ENCODE data around the gene RANBP17.

DNA sequence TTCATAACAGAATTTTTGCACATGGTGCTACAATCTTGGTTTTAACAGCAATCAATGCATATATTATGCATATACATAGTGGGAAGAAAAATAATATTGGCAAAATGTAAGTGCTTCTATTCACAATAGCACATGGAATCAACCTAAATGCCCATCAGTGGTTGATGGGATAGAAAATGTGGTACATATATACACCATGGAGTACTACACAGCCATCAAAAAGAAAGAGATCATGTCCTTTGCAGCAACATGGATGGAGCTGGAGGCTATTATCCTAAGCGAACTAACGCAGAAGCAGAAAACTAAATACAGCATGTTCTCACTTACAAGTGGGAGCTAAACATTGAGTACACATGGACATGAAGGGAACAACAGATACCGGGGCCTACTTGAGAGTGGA lies 410.0 kb downstream of the RANBP17 start:
- TF ChIP-seq ZBTB8A (tag by site-specific recombination; IDR thresholded peaks at IDR 0.05) (no peak), BCL11A (tag by site-specific recombination; IDR thresholded peaks at IDR 0.05; ENCODE audit: low read depth) (no peak), ZNF114 (tag by site-specific recombination; IDR thresholded peaks at IDR 0.05) (no peak), ZFP41 (tag by site-specific recombination; IDR thresholded peaks at IDR 0.05; ENCODE audit: borderline replicate concordance) (no peak), TCF7L2 (IDR thresholded peaks at IDR 0.05; ENCODE audit: borderline replicate concordance, low read depth, low read length) (no peak)
- TF ChIP-seq, protein P1, sequence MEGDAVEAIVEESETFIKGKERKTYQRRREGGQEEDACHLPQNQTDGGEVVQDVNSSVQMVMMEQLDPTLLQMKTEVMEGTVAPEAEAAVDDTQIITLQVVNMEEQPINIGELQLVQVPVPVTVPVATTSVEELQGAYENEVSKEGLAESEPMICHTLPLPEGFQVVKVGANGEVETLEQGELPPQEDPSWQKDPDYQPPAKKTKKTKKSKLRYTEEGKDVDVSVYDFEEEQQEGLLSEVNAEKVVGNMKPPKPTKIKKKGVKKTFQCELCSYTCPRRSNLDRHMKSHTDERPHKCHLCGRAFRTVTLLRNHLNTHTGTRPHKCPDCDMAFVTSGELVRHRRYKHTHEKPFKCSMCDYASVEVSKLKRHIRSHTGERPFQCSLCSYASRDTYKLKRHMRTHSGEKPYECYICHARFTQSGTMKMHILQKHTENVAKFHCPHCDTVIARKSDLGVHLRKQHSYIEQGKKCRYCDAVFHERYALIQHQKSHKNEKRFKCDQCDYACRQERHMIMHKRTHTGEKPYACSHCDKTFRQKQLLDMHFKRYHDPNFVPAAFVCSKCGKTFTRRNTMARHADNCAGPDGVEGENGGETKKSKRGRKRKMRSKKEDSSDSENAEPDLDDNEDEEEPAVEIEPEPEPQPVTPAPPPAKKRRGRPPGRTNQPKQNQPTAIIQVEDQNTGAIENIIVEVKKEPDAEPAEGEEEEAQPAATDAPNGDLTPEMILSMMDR (tag by site-specific recombination; IDR thresholded peaks at IDR 0.05): no peak
- TF ChIP-seq, protein P2, sequence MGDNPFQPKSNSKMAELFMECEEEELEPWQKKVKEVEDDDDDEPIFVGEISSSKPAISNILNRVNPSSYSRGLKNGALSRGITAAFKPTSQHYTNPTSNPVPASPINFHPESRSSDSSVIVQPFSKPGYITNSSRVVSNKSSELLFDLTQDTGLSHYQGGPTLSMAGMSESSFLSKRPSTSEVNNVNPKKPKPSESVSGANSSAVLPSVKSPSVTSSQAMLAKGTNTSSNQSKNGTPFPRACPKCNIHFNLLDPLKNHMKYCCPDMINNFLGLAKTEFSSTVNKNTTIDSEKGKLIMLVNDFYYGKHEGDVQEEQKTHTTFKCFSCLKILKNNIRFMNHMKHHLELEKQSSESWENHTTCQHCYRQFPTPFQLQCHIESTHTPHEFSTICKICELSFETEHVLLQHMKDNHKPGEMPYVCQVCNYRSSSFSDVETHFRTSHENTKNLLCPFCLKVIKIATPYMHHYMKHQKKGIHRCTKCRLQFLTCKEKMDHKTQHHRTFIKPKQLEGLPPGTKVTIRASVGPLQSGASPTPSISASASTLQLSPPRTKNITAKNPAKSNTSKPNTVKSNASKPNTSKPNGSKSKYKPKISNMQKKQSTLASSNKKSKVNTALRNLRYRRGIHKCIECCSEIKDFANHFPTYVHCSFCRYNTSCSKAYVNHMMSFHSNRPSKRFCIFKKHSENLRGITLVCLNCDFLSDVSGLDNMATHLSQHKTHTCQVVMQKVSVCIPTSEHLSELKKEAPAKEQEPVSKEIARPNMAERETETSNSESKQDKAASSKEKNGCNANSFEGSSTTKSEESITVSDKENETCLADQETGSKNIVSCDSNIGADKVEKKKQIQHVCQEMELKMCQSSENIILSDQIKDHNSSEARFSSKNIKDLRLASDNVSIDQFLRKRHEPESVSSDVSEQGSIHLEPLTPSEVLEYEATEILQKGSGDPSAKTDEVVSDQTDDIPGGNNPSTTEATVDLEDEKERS (tag by site-specific recombination; IDR thresholded peaks at IDR 0.05): no peak
- TF ChIP-seq, protein P3, sequence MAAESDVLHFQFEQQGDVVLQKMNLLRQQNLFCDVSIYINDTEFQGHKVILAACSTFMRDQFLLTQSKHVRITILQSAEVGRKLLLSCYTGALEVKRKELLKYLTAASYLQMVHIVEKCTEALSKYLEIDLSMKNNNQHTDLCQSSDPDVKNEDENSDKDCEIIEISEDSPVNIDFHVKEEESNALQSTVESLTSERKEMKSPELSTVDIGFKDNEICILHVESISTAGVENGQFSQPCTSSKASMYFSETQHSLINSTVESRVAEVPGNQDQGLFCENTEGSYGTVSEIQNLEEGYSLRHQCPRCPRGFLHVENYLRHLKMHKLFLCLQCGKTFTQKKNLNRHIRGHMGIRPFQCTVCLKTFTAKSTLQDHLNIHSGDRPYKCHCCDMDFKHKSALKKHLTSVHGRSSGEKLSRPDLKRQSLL (tag by site-specific recombination; IDR thresholded peaks at IDR 0.05): no peak
